Measurements from ENCODE around the gene USP6NL. TPM values are rescaled to one million over a fixed set of nuclear protein-coding genes. Genes with fewer than 3 reads are reported as not detected.

The USP6NL gene
- total and polyA plus RNA-seq, 10 of the 15 experiments (the other 5 are each of a cell fraction or from before 2014, with no cell fraction given) = 4.0 to 27.7 (median 18.2) TPM

GRCh38 chr10:11560076-11560709 lies 51.3 kb downstream of the USP6NL start (continued):
- TF ChIP-seq, protein P1, sequence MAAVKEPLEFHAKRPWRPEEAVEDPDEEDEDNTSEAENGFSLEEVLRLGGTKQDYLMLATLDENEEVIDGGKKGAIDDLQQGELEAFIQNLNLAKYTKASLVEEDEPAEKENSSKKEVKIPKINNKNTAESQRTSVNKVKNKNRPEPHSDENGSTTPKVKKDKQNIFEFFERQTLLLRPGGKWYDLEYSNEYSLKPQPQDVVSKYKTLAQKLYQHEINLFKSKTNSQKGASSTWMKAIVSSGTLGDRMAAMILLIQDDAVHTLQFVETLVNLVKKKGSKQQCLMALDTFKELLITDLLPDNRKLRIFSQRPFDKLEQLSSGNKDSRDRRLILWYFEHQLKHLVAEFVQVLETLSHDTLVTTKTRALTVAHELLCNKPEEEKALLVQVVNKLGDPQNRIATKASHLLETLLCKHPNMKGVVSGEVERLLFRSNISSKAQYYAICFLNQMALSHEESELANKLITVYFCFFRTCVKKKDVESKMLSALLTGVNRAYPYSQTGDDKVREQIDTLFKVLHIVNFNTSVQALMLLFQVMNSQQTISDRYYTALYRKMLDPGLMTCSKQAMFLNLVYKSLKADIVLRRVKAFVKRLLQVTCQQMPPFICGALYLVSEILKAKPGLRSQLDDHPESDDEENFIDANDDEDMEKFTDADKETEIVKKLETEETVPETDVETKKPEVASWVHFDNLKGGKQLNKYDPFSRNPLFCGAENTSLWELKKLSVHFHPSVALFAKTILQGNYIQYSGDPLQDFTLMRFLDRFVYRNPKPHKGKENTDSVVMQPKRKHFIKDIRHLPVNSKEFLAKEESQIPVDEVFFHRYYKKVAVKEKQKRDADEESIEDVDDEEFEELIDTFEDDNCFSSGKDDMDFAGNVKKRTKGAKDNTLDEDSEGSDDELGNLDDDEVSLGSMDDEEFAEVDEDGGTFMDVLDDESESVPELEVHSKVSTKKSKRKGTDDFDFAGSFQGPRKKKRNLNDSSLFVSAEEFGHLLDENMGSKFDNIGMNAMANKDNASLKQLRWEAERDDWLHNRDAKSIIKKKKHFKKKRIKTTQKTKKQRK (IDR thresholded peaks at IDR 0.05; ENCODE audit: low read depth, low read length) = no peak
- TF ChIP-seq RUNX3 (IDR thresholded peaks at IDR 0.05; ENCODE audit: low read length) = peak; percentile 22; the same call in 1 of the 2 replicates
- TF ChIP-seq SIN3A (IDR thresholded peaks at IDR 0.05; ENCODE audit: low read depth, low read length) = no peak
- no peak for TF ChIP-seq SUZ12 (IDR thresholded peaks at IDR 0.05; ENCODE audit: unreplicated experiment)
- no peak for TF ChIP-seq STAT3 (IDR thresholded peaks at IDR 0.05; ENCODE audit: low read depth, low read length)
- TF ChIP-seq, protein P2, sequence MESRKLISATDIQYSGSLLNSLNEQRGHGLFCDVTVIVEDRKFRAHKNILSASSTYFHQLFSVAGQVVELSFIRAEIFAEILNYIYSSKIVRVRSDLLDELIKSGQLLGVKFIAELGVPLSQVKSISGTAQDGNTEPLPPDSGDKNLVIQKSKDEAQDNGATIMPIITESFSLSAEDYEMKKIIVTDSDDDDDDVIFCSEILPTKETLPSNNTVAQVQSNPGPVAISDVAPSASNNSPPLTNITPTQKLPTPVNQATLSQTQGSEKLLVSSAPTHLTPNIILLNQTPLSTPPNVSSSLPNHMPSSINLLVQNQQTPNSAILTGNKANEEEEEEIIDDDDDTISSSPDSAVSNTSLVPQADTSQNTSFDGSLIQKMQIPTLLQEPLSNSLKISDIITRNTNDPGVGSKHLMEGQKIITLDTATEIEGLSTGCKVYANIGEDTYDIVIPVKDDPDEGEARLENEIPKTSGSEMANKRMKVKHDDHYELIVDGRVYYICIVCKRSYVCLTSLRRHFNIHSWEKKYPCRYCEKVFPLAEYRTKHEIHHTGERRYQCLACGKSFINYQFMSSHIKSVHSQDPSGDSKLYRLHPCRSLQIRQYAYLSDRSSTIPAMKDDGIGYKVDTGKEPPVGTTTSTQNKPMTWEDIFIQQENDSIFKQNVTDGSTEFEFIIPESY (IDR thresholded peaks at IDR 0.05) = no peak
- no peak for TF ChIP-seq RELA (IDR thresholded peaks at IDR 0.05; ENCODE audit: borderline replicate concordance, partially characterized antibody)
- TF ChIP-seq MTA2 (IDR thresholded peaks at IDR 0.05; ENCODE audit: low read depth) = 0 out of 2 replicates have a peak, but pooled peaks have one; percentile 22
- TF ChIP-seq HDAC2 (IDR thresholded peaks at IDR 0.05) = no peak
- no peak for TF ChIP-seq FOXK2 (IDR thresholded peaks at IDR 0.05)
- TF ChIP-seq JUND (IDR thresholded peaks at IDR 0.05; ENCODE audit: low read depth, low read length) = no peak

Measured in GM12878 (cell line).